Epithelial cell of proximal tubule (primary cell): ENCODE results near the gene MMAB. TPM values are rescaled to one million over a fixed set of nuclear protein-coding genes. Genes with fewer than 3 reads are reported as not detected.
A peak's percentile ranks its signal among the peaks of the same experiment; 100 is the strongest.

Source experiments
- DNase-seq: peaks from one replicate; pipeline ENCODE4 v3.0.0-alpha.2; 2011; ENCODE audit warnings: low read depth
- H3K4me3 ChIP-seq: 2 replicates; pipeline ENCODE4 v1.5.1; 2011; ENCODE audit warnings: low read depth, mild to moderate bottlenecking, low read length
- total RNA-seq: library from RNA; depleted of rRNA; stranded (reverse); fragments of >200 nt; gene quantifications from 2 replicates; pipeline ENCODE4 v1.2.3, GENCODE V29; 2015
- TF ChIP-seq, protein P1 (sequence below): conservative IDR thresholded peaks from 2 replicates; pipeline ENCODE4 v1.5.1; 2012; ENCODE audit warnings: low read depth, mild to moderate bottlenecking, low read length

The MMAB gene
- 33.3 and 88.4 TPM in 2 replicates for total RNA-seq

DNA sequence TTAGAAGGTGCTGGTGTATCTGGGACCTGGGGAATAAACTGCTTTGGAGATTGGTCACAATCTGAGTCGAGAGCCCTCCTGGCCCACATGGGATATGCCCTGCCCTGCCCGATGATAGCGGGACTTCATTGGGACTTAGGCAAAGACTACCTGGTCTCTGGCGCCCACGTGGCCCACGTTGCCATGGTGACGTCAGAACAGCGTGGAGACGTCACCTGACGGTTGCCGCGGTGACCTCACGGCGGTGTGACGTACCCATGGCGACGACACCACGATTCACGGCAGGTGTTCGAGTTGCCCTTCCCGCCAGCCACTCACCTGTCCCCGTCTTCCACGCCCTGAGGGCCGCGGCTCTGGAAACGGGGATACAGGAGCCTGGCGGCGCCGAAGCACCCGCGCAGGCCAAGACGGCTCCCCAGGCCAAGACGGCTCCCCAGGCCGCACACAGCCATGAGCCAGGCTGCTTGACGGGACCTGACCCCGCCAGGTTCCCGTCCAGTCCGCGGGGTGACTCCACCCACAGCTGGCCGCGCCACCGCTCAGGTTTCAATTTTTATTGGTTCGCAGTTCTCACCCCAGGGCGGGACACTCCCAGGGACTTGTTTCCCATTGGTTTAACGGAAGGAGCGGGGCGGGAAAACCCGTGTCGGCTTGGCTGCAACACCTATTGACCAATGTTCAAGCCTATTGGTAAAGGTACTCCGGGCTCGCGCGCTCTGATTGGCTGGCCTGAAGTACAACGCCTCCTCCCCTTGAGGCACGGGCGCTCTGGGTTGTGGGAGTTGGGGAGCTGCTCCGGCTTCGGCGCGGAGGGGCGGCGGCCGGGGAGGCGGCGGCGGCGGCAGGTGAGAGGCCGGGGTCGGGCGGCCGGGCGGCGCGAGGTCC is at the start of gene MMAB, which contains the start of gene MVK:
MMAB (minus strand) TSS at position 476 of the 885 bp plus-strand sequence; CDS start at position 452, 24 bp downstream.
MVK (plus strand) TSS at position 766 of the 885 bp plus-strand sequence. CDS start 1,029 bp downstream, outside the sequence.
- peak; percentile 96 for DNase-seq
- TF ChIP-seq, protein P1, sequence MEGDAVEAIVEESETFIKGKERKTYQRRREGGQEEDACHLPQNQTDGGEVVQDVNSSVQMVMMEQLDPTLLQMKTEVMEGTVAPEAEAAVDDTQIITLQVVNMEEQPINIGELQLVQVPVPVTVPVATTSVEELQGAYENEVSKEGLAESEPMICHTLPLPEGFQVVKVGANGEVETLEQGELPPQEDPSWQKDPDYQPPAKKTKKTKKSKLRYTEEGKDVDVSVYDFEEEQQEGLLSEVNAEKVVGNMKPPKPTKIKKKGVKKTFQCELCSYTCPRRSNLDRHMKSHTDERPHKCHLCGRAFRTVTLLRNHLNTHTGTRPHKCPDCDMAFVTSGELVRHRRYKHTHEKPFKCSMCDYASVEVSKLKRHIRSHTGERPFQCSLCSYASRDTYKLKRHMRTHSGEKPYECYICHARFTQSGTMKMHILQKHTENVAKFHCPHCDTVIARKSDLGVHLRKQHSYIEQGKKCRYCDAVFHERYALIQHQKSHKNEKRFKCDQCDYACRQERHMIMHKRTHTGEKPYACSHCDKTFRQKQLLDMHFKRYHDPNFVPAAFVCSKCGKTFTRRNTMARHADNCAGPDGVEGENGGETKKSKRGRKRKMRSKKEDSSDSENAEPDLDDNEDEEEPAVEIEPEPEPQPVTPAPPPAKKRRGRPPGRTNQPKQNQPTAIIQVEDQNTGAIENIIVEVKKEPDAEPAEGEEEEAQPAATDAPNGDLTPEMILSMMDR = no peak
- H3K4me3 ChIP-seq = peak within 1 kb of the TSS; percentile 88

DNA sequence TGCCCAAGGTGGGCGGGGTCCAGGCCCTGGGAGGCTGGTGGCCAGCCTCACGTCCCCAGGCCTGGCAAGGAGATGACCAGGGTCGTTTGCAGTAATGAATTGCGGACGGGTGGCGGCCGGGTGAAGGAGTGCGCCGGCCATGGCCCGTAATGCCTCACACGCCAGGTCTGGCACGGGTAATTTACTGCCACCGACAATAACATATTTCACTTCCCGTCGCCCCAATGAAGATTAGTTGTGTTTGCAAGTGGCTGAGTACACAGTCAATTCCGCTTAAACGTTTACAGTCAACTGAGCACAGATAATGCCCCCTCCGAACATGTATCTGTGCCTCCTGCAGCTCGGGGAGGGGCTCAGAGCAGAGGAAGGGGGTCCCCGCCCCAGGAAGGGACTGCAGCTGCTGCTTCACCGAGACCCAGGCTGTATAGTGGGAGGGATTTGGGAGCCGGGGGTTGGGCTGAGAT is 48.6 kb upstream of the MMAB start:
- no peak for DNase-seq

DNA sequence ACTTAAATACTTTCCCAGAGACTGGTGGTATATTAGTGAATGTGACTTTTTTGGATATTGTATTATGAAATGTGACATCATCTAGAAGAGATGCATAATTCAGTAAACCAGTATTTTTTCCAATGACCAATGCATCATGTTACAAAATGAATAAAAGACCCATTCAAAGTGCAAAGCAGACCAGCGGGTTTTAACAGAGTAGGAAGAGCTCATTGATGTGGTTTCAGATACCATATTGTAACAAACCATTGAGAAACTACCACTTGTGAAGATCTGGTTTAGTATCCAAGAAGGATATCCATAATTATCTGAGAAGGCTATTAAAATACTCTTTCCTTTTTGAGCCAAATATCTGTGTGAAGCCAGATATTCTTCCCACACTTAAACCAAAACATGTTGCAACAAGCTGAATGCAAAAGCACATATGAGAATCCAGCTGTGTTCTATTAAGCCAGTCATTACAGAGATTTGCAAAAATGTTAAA is 47.9 kb upstream of the MMAB start:
- TF ChIP-seq, protein P1 = no peak
- no peak for DNase-seq
- H3K4me3 ChIP-seq = no peak overlapping the region

More for the DNA sequence above, 48.6 kb upstream of the MMAB start:
- no peak overlapping the region for H3K4me3 ChIP-seq
- TF ChIP-seq, protein P1 = no peak

DNA sequence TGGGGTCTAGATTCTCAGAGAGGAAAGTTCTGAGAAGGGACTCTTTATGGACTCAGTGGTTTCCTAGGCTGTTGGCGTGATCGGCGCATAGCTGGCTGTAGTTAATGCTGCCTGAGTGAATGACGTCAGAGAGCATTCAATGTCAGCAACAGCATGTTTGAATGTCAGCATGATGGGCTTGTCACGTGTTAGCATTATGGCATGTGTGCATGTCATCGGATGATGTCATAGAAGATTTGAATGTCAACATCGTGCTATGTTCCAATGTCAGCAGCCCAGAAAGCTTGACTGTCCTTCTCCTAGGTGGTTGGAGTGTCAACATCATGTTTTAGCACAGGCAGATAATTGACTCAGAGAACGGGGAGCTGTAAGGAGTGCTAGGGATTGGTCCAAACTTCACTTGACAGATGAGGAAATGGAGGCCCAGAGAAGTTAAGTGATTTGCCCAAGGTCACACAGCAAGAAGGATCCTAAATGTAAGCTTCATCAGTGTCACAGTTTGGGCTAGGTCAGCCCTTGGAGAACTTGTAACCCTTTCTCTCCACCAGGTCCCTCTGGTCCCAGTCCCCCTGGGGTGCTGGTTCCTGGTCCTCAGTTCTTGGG is 45.8 kb upstream of the MMAB start:
- TF ChIP-seq, protein P1 = no peak
- DNase-seq = no peak
- no peak overlapping the region for H3K4me3 ChIP-seq

DNA sequence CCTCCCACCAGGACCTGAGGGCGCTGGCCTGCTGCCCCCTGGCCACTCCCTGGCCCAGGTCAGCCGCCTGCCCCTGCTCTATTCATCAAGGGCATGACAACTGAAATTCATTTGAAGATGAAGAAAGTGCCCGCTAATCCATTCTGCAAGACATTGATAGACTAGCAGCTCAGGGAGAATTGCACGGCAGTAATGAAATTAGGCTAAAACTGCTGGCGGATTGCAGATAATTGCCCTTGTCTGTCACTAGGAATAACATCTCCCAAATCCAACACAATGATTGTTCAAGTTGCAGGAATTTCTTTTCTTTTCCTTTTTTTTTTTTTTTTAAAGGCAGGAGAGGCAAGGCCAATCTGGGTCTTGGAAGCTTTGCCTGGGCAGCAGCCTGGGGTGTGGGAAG is 44.8 kb upstream of the MMAB start:
- no peak overlapping the region for H3K4me3 ChIP-seq
- TF ChIP-seq, protein P1 = no peak
- DNase-seq = no peak

DNA sequence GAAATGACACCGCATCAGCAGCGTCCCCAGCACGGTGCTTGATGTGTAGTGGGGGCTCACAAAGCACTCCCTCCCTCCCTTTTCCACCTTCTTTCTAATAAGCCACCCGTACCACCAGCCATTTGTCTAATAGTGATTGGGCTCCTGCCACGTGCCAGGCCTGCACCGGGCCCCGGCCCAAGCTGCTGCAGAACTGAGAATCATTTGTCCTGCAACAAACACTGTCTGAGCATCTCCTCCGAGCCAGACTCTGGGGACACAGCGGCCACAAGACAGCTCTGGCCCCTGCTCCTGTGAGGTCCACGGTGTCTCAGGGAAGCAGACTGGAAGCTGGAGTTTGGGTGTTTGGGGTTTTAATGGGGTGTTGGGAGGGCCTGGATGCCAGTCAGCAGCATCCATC is 44.2 kb upstream of the MMAB start:
- H3K4me3 ChIP-seq = no peak overlapping the region
- TF ChIP-seq, protein P1 = no peak
- no peak for DNase-seq
